ENCODE data around the gene CARD11. TPM values are rescaled to one million over a fixed set of nuclear protein-coding genes. Genes with fewer than 3 reads are reported as not detected.

Gene CARD11
- polyA plus RNA-seq, 1 of the 3 experiments (the other 2 are of a cell fraction): not detected

DNA sequence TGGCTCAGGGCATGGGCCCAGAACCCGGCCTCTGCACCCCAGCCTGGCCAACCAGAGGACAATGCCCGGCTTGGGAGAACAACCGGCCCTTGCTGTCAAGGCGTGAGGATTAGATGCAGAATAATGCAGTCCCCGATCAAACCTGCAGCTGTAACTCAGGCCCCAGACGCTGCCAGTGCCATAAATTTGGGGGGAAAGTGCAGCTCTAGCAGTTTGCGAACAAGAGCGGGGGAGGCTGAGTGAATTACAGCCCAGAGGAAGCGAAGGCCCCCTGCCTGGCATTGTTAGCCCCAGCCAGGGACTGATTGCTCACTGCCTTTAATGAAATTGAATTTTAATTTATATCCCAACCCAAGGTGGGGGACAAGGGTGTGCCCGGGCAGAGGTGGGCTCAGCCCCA, 161.6 kb downstream of the CARD11 start (continued):
- TF ChIP-seq, protein P1, sequence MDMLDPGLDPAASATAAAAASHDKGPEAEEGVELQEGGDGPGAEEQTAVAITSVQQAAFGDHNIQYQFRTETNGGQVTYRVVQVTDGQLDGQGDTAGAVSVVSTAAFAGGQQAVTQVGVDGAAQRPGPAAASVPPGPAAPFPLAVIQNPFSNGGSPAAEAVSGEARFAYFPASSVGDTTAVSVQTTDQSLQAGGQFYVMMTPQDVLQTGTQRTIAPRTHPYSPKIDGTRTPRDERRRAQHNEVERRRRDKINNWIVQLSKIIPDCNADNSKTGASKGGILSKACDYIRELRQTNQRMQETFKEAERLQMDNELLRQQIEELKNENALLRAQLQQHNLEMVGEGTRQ (IDR thresholded peaks at IDR 0.05; ENCODE audit: borderline replicate concordance, low read depth, low read length): no peak
- TF ChIP-seq MXI1 (IDR thresholded peaks at IDR 0.05; ENCODE audit: low read depth, low read length): no peak
- no peak for TF ChIP-seq POLR2AphosphoS5 (IDR thresholded peaks at IDR 0.05; ENCODE audit: low read depth, low read length)

DNA sequence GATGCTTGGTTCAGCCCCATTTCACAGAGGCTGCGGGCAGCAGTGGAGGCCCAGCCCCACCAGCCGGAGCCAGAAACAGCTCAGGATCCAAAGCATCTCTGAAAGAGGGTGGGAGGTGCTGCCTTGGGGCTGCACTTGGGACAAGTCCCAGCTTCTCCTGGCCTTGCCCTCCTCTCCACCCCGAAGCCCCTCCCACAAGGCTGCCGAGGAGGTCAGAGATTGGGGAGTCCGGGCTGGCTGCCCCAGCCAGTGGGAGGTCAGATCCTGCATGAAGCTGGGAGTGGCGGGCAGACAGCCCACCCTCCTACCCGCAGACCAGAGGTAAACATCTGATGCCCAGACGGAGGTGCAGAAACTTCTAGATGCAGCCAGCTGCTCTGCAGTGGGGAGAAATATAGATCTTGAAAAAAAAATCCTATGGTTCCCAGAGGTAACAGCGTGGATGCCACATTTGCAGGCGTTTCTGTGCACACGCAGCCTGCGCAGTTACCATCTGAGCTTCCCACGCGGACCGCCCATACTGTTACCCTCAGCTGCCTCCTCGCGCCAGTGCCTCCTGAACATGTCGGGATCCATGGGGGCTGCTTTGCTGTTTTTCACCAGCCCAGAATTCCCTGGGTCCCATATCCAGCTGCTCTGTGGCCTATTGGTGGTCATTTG, 162.7 kb downstream of the CARD11 start:
- Histone ChIP-seq H3K36me3 (replicated peaks in 1 of 2; ENCODE audit: control insufficient read depth in 1 of 2, insufficient read depth in 2 of 2, low read length in 1 of 2) (no peaks in the 10 kb centered on the region), H3K27ac (ENCODE audit: low read depth in 2 of 2, low read length in 1 of 2) (no peak overlapping the region), H3K4me2 (no peak overlapping the region), H3K79me2 (ENCODE audit: insufficient read depth) (no peaks in the 10 kb centered on the region), H3K9me2 (no peaks in the 10 kb centered on the region), H3F3A (replicated peaks; ENCODE audit: insufficient read depth) (peaks cover 10% of the 10 kb centered on the region), H3K4me1 (ENCODE audit: control insufficient read depth in 1 of 2, insufficient read depth in 2 of 2, low read depth in 1 of 2, low read length in 1 of 2) (peaks cover 0 to 5% of the 10 kb centered on the region in 2 experiments; a peak in 1 of 4 replicates), H3K9ac (no peak overlapping the region), H4K20me1 (ENCODE audit: insufficient read depth) (no peaks in the 10 kb centered on the region), H3K27me3 (ENCODE audit: insufficient read depth) (no peaks in the 10 kb centered on the region), H3K9me3 (no peaks in the 10 kb centered on the region), H3K4me3 (ENCODE audit: low read depth in 2 of 2, low read length in 1 of 2) (no peak overlapping the region), H2AFZ (ENCODE audit: low read depth) (no peak overlapping the region)
- 79% methylated on average over 16 of the region's 18 CpGs for WGBS (ENCODE audit: low lambda C conversion rate)
- ChIA-PET CTCF (interaction anchor here (0.6 to 4.2 kb wide), 5 partner anchors 16 to 421 kb away, joined by 3 to 28 read pairs (median 3); partner anchors contain the start of gene SDK1), POLR2A (interaction anchor here (0.7 kb wide), 1 partner anchor 147 kb away, joined by 4 read pairs; no protein-coding TSS in a partner anchor)
- TF ChIP-seq FOSL2 (IDR thresholded peaks at IDR 0.05; ENCODE audit: borderline replicate concordance, low read depth) (no peak), SIN3A (IDR thresholded peaks at IDR 0.05; ENCODE audit: borderline replicate concordance, low read depth, low read length) (no peak), JUND (IDR thresholded peaks at IDR 0.05) (no peak), MXI1 (IDR thresholded peaks at IDR 0.05; ENCODE audit: low read depth, low read length) (no peak), FOXM1 (IDR thresholded peaks at IDR 0.05; ENCODE audit: low read depth) (no peak), CHD2 (IDR thresholded peaks at IDR 0.05; ENCODE audit: low read length, partially characterized antibody) (no peak)
- TF ChIP-seq, protein P1 (IDR thresholded peaks at IDR 0.05; ENCODE audit: borderline replicate concordance, low read depth, low read length): no peak
- peak; percentile 66 for DNase-seq

DNA sequence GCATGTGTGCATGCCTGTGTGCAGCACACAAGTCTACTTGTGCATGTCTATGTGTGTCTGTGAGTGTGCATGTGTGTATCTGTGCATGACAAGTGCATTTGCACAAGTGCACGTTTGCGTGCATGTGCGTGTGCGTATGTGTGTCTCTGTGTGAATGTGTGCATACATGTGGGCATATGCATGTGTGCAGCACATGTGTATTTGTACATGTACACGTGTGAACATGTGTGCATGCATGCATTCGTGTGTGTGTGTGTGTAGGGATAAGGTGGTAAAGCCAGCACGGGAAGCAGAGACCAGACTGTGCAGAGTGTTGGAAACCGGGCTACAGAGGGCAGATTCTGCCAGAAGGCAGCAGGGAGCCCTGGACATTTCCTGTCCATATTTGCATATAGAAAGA, 163.6 kb downstream of the CARD11 start:
- DNase-seq: no peak
- ChIA-PET POLR2A (no interaction called here), CTCF (interaction anchor here (4.2 kb wide), 1 partner anchor 15 kb away, joined by 28 read pairs; no protein-coding TSS in a partner anchor)
- no peak overlapping the region for H3K9ac ChIP-seq
- H3K27me3 ChIP-seq (ENCODE audit: insufficient read depth): no peaks in the 10 kb centered on the region
- no peaks in the 10 kb centered on the region for H3K9me2 ChIP-seq
- no peak overlapping the region for H3K4me2 ChIP-seq
- no peaks in the 10 kb centered on the region for H3K79me2 ChIP-seq (ENCODE audit: insufficient read depth)
- no peak overlapping the region for H3K4me3 ChIP-seq (ENCODE audit: low read depth in 2 of 2, low read length in 1 of 2)
- no peaks in the 10 kb centered on the region for H3K36me3 ChIP-seq (replicated peaks in 1 of 2; ENCODE audit: control insufficient read depth in 1 of 2, insufficient read depth in 2 of 2, low read length in 1 of 2)
- WGBS (ENCODE audit: low lambda C conversion rate): 72% methylated on average over 8 of the region's 8 CpGs
- H4K20me1 ChIP-seq (ENCODE audit: insufficient read depth): no peaks in the 10 kb centered on the region
- peaks cover 13% of the 10 kb centered on the region for H3F3A ChIP-seq (replicated peaks; ENCODE audit: insufficient read depth)
- no peak overlapping the region for H3K27ac ChIP-seq (ENCODE audit: low read depth in 2 of 2, low read length in 1 of 2)
- TF ChIP-seq, protein P1 (IDR thresholded peaks at IDR 0.05; ENCODE audit: borderline replicate concordance, low read depth, low read length): no peak
- TF ChIP-seq, protein P2, sequence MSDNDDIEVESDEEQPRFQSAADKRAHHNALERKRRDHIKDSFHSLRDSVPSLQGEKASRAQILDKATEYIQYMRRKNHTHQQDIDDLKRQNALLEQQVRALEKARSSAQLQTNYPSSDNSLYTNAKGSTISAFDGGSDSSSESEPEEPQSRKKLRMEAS (IDR thresholded peaks at IDR 0.05; ENCODE audit: low read depth): no peak
- TF ChIP-seq, protein P3, sequence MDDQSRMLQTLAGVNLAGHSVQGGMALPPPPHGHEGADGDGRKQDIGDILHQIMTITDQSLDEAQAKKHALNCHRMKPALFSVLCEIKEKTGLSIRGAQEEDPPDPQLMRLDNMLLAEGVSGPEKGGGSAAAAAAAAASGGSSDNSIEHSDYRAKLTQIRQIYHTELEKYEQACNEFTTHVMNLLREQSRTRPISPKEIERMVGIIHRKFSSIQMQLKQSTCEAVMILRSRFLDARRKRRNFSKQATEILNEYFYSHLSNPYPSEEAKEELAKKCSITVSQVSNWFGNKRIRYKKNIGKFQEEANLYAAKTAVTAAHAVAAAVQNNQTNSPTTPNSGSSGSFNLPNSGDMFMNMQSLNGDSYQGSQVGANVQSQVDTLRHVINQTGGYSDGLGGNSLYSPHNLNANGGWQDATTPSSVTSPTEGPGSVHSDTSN (IDR thresholded peaks at IDR 0.05): no peak
- no peak for TF ChIP-seq EP300 (IDR thresholded peaks at IDR 0.05; ENCODE audit: borderline replicate concordance in 1 of 2, low read depth in 1 of 2, low read length in 1 of 2)
- no peak for TF ChIP-seq FOSL2 (IDR thresholded peaks at IDR 0.05; ENCODE audit: borderline replicate concordance, low read depth)
- TF ChIP-seq, protein P4, sequence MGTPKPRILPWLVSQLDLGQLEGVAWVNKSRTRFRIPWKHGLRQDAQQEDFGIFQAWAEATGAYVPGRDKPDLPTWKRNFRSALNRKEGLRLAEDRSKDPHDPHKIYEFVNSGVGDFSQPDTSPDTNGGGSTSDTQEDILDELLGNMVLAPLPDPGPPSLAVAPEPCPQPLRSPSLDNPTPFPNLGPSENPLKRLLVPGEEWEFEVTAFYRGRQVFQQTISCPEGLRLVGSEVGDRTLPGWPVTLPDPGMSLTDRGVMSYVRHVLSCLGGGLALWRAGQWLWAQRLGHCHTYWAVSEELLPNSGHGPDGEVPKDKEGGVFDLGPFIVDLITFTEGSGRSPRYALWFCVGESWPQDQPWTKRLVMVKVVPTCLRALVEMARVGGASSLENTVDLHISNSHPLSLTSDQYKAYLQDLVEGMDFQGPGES (IDR thresholded peaks at IDR 0.05; ENCODE audit: low read depth, low read length): no peak
- no peak for TF ChIP-seq FOXJ3 (CRISPR knock-in tag; IDR thresholded peaks at IDR 0.05)
- TF ChIP-seq GABPA (IDR thresholded peaks at IDR 0.05; ENCODE audit: low read depth): no peak
- no peak for TF ChIP-seq TCF12 (IDR thresholded peaks at IDR 0.05)
- TF ChIP-seq NRF1 (IDR thresholded peaks at IDR 0.05; ENCODE audit: low read depth, low read length): no peak
- no peak for TF ChIP-seq NFIC (IDR thresholded peaks at IDR 0.05; ENCODE audit: borderline replicate concordance)
- TF ChIP-seq MXI1 (IDR thresholded peaks at IDR 0.05; ENCODE audit: low read depth, low read length): no peak
- no peak overlapping the region for H2AFZ ChIP-seq (ENCODE audit: low read depth)
- H3K4me1 ChIP-seq (ENCODE audit: control insufficient read depth in 1 of 2, insufficient read depth in 2 of 2, low read depth in 1 of 2, low read length in 1 of 2): peaks cover 0 to 8% of the 10 kb centered on the region in 2 experiments; a peak in 1 of 4 replicates
- no peaks in the 10 kb centered on the region for H3K9me3 ChIP-seq

Measured in SK-N-SH (cell line).